ENCODE data around the gene KCTD19.

The KCTD19 gene

DNA sequence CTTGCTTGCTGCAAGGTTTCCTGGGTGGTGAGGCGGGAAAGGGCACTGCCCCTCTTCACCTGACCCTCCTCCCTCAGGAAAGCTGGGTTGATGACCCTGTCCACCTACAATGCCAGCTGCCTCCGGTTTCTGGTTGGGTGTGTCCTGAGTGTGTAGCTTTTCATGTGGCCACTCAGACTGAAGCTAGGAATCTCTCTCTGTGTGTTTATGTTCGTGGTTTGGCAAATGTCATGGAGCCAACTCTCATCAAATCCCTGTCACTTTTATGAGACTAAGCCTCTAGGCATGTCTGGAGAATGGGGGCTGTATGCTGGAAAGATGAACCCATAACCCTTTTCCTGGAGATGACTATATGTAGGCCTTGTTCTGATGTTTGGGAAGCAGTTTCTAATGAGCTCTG, 30.1 kb downstream of the KCTD19 start:
- no peak overlapping the region for H3K4me3 ChIP-seq (ENCODE audit: low read length)
- peak; percentile 80 for DNase-seq (ENCODE audit: low read depth)
- TF ChIP-seq, protein P1, sequence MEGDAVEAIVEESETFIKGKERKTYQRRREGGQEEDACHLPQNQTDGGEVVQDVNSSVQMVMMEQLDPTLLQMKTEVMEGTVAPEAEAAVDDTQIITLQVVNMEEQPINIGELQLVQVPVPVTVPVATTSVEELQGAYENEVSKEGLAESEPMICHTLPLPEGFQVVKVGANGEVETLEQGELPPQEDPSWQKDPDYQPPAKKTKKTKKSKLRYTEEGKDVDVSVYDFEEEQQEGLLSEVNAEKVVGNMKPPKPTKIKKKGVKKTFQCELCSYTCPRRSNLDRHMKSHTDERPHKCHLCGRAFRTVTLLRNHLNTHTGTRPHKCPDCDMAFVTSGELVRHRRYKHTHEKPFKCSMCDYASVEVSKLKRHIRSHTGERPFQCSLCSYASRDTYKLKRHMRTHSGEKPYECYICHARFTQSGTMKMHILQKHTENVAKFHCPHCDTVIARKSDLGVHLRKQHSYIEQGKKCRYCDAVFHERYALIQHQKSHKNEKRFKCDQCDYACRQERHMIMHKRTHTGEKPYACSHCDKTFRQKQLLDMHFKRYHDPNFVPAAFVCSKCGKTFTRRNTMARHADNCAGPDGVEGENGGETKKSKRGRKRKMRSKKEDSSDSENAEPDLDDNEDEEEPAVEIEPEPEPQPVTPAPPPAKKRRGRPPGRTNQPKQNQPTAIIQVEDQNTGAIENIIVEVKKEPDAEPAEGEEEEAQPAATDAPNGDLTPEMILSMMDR (conservative IDR thresholded peaks at IDR 0.05; ENCODE audit: low read length): no peak

DNA sequence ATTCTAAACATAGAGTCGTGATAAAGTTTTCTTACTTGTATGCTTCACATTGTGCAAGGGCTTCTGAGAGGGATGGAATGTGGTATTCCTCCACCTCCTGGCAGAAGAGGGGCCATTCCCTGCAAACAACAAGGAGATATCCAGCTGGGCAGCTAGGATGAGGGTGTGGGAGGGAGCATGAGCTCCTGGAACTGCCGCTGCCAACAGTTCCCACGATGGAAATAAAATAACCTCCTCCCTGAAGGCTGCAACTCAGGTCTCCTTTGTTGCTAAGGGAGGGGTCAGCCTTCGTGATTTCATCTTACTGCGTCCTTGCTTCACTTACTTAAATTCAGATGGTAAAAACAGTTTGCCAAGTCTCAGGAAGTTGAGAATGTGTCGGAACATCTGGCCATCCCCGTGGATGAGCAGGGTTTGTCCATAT, 31.6 kb downstream of the KCTD19 start:
- H3K4me3 ChIP-seq (ENCODE audit: low read length): no peak overlapping the region; the same call in 1 of the 2 replicates
- peak; percentile 85 for DNase-seq (ENCODE audit: low read depth)
- TF ChIP-seq, protein P1 (conservative IDR thresholded peaks at IDR 0.05; ENCODE audit: low read length): peak; percentile 41

DNA sequence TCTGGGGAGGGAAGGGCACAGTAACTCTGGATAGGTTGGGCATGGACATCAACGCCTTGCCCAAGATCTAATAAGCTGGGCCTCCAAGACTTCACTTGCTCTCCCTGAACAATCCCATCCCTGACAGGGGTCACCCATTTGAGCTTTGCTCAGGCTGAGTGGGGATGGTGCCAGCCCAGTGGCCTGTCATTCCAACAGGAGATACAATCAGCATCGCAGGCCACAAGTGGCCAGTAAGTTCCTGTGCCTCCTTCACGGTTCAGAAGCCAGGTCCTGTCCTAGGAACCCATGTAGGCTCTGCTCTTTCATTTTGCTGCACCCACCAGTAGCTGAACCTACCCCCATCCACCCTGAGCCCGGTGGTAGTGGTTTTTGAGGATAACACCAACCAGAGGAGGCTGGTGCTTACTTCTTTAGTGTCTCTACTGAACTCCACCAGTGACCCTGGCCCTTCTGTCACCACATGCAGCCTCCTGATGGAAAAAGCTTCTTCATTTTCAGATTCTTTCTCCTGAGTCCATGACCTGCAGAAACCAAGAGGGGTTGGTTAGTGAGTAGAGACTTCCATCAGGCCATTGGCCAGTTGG, 32.3 kb downstream of the KCTD19 start:
- no peak for DNase-seq (ENCODE audit: low read depth)
- no peak overlapping the region for H3K4me3 ChIP-seq (ENCODE audit: low read length)
- TF ChIP-seq, protein P1 (conservative IDR thresholded peaks at IDR 0.05; ENCODE audit: low read length): no peak

DNA sequence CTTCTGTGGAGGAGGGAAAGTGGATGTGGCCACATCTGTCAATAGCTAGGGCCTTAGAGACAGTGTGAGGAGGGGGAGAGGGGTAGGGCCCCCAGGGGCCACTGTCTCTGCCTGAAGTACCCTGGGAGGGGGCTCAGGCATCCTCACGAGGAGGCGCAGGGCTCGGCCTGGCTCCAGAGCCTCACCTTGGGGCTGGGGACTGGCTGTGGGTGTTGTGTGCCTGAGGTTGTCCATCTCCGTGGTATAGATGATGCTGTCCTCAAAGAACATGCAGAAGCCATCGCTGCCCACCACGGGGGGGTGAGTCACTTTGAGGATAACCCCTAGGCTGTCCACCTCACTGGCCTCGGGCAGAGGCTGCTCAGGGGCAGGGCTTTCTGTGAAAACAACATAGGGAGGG, 35.1 kb downstream of the KCTD19 start:
- no peak overlapping the region for H3K4me3 ChIP-seq (ENCODE audit: low read length)
- TF ChIP-seq, protein P1 (conservative IDR thresholded peaks at IDR 0.05; ENCODE audit: low read length): no peak
- DNase-seq (ENCODE audit: low read depth): no peak

DNA sequence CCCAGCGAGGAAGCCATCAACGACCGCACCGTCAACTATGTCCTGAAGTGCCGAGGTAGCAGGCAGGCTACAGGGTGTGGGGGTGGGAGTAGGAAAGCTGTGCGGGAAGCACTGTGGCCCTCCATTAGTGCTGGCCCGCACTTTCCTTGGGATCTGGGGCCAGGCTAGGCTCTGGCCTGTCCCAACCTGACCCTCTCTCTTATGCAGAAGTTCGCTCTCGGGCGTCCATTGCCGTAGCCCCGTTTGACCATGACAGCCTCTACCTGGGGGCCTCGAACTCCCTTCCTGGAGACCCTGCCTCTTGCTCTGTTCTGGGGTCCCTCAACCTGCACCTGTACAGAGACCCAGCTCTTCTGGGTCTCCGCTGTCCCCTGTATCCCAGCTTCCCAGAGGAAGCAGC, 38.6 kb downstream of the KCTD19 start:
- TF ChIP-seq, protein P1 (conservative IDR thresholded peaks at IDR 0.05; ENCODE audit: low read length): no peak
- H3K4me3 ChIP-seq (ENCODE audit: low read length): no peak overlapping the region
- no peak for DNase-seq (ENCODE audit: low read depth)

DNA sequence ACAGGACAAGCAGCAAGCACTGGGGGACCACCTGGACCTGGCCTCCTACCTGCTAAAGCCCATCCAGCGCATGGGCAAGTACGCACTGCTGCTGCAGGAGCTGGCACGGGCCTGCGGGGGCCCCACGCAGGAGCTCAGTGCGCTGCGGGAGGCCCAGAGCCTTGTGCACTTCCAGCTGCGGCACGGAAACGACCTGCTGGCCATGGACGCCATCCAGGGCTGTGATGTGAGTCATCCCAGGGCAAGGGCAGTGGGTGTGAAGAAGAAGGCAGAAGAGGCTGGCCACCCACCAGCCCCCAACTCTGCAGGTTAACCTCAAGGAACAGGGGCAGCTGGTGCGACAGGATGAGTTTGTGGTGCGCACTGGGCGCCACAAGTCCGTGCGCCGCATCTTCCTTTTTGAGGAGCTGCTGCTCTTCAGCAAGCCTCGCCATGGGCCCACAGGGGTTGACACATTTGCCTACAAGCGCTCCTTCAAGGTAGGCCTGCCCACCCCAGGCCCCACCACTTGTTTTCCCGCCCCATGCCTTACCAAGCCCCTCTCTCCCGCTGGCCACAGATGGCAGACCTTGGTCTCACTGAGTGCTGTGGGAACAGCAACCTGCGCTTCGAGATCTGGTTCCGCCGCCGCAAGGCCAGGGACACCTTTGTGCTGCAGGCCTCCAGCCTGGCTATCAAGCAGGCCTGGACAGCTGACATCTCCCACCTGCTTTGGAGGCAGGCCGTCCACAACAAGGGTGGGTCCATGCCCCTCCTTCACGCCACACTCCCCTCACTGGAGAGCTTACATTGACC, 39.9 kb downstream of the KCTD19 start:
- no peak for DNase-seq (ENCODE audit: low read depth)
- no peak overlapping the region for H3K4me3 ChIP-seq (ENCODE audit: low read length)
- TF ChIP-seq, protein P1 (conservative IDR thresholded peaks at IDR 0.05; ENCODE audit: low read length): no peak
